HEK293 (cell line): ENCODE measurements around the gene TARBP1.
"Not testable (repeated sequence)": the region's sequence is repeated elsewhere in the genome, so short reads cannot be mapped to it uniquely, and the experiment has no call there.

Source experiments
- CTCF ChIA-PET: fragments of 350-600 bp; formaldehyde crosslinking; extraction: SDS; loops from one replicate; lab custom pipeline; 2021; ENCODE audit warnings: antibody characterized with exemption; lab: Yijun Ruan, JAX
- POLR2A ChIA-PET: fragments of 300-600 bp; formaldehyde crosslinking; extraction: SDS; loops from one replicate; lab custom pipeline; 2020; ENCODE audit warnings: antibody characterized with exemption, inconsistent platforms; lab: Yijun Ruan, JAX
- H3K27ac ChIP-seq: fragments of 200-500 bp; sonication (Bioruptor generic); 2 replicates; pipeline ENCODE4 v1.5.1; 2014; ENCODE audit warnings: low read depth, low read length, control low read depth, inconsistent platforms; ENCODE audit errors: extremely low read depth
- H3K36me3 ChIP-seq, 2 experiments: fragments of 200-500 bp in 1 of 2; sonication (Bioruptor generic) in 1 of 2; 1 replicate in 1 of 2; 2 replicates in 1 of 2; pipeline ENCODE4 v1.5.1; 2014 to 2017; ENCODE audit warnings: inconsistent platforms in 2 of 2, low read length in 2 of 2; ENCODE audit not compliant: control insufficient read depth in 2 of 2, insufficient read depth in 1 of 2
- H3K4me1 ChIP-seq: fragments of 200-500 bp; sonication (Bioruptor generic); 2 replicates; pipeline ENCODE4 v1.5.1; 2014; ENCODE audit warnings: mild to moderate bottlenecking, low read length, inconsistent platforms; ENCODE audit not compliant: control insufficient read depth, insufficient read depth
- H3K4me3 ChIP-seq: 2 replicates; pipeline ENCODE4 v1.5.1; 2011; ENCODE audit warnings: low read depth, mild to moderate bottlenecking, control low read depth, low read length, moderate library complexity
- H3K9me3 ChIP-seq: fragments of 200-500 bp; sonication (Bioruptor generic); 2 replicates; pipeline ENCODE4 v1.5.1; 2014; ENCODE audit warnings: low read depth, low read length, inconsistent platforms; ENCODE audit not compliant: control insufficient read depth, insufficient read depth
- EGR2 ChIP-seq: fragments of 450-650 bp; formaldehyde crosslinking; IDR thresholded peaks from 2 replicates; pipeline ENCODE4 v1.5.1; 2016; ENCODE audit warnings: low read depth, missing biosample characterization, missing genetic modification characterization
- GLIS1 ChIP-seq: fragments of 450-650 bp; formaldehyde crosslinking; IDR thresholded peaks from 2 replicates; pipeline ENCODE4 v1.5.1; 2016; ENCODE audit warnings: missing biosample characterization, missing genetic modification characterization
- OSR2 ChIP-seq: fragments of 450-650 bp; formaldehyde crosslinking; IDR thresholded peaks from 2 replicates; pipeline ENCODE4 v1.5.1; 2016; ENCODE audit warnings: missing biosample characterization, missing genetic modification characterization
- PRDM10 ChIP-seq: fragments of 450-650 bp; formaldehyde crosslinking; IDR thresholded peaks from 2 replicates; pipeline ENCODE4 v1.5.1; 2016; ENCODE audit warnings: missing biosample characterization, missing genetic modification characterization
- PRDM4 ChIP-seq: fragments of 450-650 bp; formaldehyde crosslinking; IDR thresholded peaks from 2 replicates; pipeline ENCODE4 v1.5.1; 2017; ENCODE audit warnings: missing biosample characterization, missing genetic modification characterization
- SP7 ChIP-seq: fragments of 450-650 bp; formaldehyde crosslinking; IDR thresholded peaks from 2 replicates; pipeline ENCODE4 v1.5.1; 2016; ENCODE audit warnings: missing biosample characterization, missing genetic modification characterization
- ZBTB11 ChIP-seq: fragments of 450-650 bp; formaldehyde crosslinking; conservative IDR thresholded peaks from 2 replicates; pipeline ENCODE4 v1.5.1; 2016; ENCODE audit warnings: low read depth, missing biosample characterization, missing genetic modification characterization
- ZBTB17 ChIP-seq: fragments of 450-650 bp; formaldehyde crosslinking; IDR thresholded peaks from 2 replicates; pipeline ENCODE4 v1.5.1; 2016; ENCODE audit warnings: missing biosample characterization, missing genetic modification characterization
- ZBTB20 ChIP-seq: fragments of 450-650 bp; formaldehyde crosslinking; IDR thresholded peaks from 2 replicates; pipeline ENCODE4 v1.5.1; 2016; ENCODE audit warnings: missing biosample characterization, missing genetic modification characterization
- ZNF133 ChIP-seq: fragments of 450-650 bp; formaldehyde crosslinking; IDR thresholded peaks from 2 replicates; pipeline ENCODE4 v1.5.1; 2016; ENCODE audit warnings: missing biosample characterization, missing genetic modification characterization
- ZNF335 ChIP-seq: fragments of 450-650 bp; formaldehyde crosslinking; conservative IDR thresholded peaks from 2 replicates; pipeline ENCODE4 v1.5.1; 2016; ENCODE audit warnings: missing biosample characterization, missing genetic modification characterization
- ZNF423 ChIP-seq: fragments of 450-650 bp; formaldehyde crosslinking; IDR thresholded peaks from 2 replicates; pipeline ENCODE4 v1.5.1; 2016; ENCODE audit warnings: missing biosample characterization, missing genetic modification characterization
- ZNF510 ChIP-seq: fragments of 450-650 bp; formaldehyde crosslinking; IDR thresholded peaks from 2 replicates; pipeline ENCODE4 v1.5.1; 2018; ENCODE audit warnings: mild to moderate bottlenecking, missing genetic modification characterization, missing biosample characterization; ENCODE audit not compliant: insufficient replicate concordance
- ZNF558 ChIP-seq: fragments of 450-650 bp; formaldehyde crosslinking; IDR thresholded peaks from 2 replicates; pipeline ENCODE4 v1.5.1; 2016; ENCODE audit warnings: missing biosample characterization, missing genetic modification characterization
- ZNF561 ChIP-seq: fragments of 450-650 bp; IDR thresholded peaks from 2 replicates; pipeline ENCODE4 v1.5.1; 2018; ENCODE audit warnings: missing biosample characterization, missing genetic modification characterization, borderline replicate concordance
- ZNF610 ChIP-seq: fragments of 450-650 bp; formaldehyde crosslinking; IDR thresholded peaks from 2 replicates; pipeline ENCODE4 v1.5.1; 2016; ENCODE audit warnings: missing biosample characterization, missing genetic modification characterization, borderline replicate concordance
- ZNF623 ChIP-seq: fragments of 450-650 bp; formaldehyde crosslinking; IDR thresholded peaks from 2 replicates; pipeline ENCODE4 v1.5.1; 2016; ENCODE audit warnings: missing biosample characterization, missing genetic modification characterization
- ZNF843 ChIP-seq: fragments of 450-650 bp; formaldehyde crosslinking; IDR thresholded peaks from 2 replicates; pipeline ENCODE4 v1.5.1; 2016; ENCODE audit warnings: missing biosample characterization, missing genetic modification characterization

TARBP1 gene

GRCh38 chr1:234504969-234505768 is 26.2 kb upstream of the TARBP1 start (continued):
- TF ChIP-seq ZBTB20 (tag by site-specific recombination) (no peak), OSR2 (peak; percentile 33), PRDM10 (peak; percentile 80), ZBTB17 (tag by site-specific recombination) (0 out of 2 replicates have a peak, but pooled peaks have one; percentile 14), ZNF423 (tag by site-specific recombination) (no peak), ZNF561 (tag by site-specific recombination) (no peak), PRDM4 (tag by site-specific recombination) (peak; percentile 96), GLIS1 (no peak), ZNF133 (tag by site-specific recombination) (peak; percentile 84), ZNF335 (tag by site-specific recombination) (no peak; the same call in 1 of the 2 replicates), ZBTB11 (no peak), ZNF623 (tag by site-specific recombination) (no peak), ZNF843 (tag by site-specific recombination) (no peak), ZNF558 (tag by site-specific recombination) (peak; percentile 98)

- not testable (repeated sequence) for H3K27ac ChIP-seq, H3K9me3 ChIP-seq, H3K4me3 ChIP-seq, H3K36me3 ChIP-seq
- H3K4me1 ChIP-seq: peaks cover 13% of the 10 kb centered on the region
- CTCF ChIA-PET: interaction anchor here (0.7 to 1.6 kb wide), 5 partner anchors 21 to 580 kb away, joined by 3 to 6 read pairs (median 3); no protein-coding TSS in a partner anchor
- TF ChIP-seq SP7 (tag by site-specific recombination) (0 out of 2 replicates have a peak, but pooled peaks have one; percentile 16), EGR2 (peak; percentile 47; the same call in 1 of the 2 replicates), ZNF510 (tag by site-specific recombination) (peak; percentile 36), ZNF610 (tag by site-specific recombination) (0 out of 2 replicates have a peak, but pooled peaks have one; percentile 39)
- POLR2A ChIA-PET: interaction anchor here (0.9 kb wide), 1 partner anchor 108 kb away, joined by 3 read pairs; no protein-coding TSS in a partner anchor
Observed at GRCh38 chr1:234504251-234504650, 25.3 kb upstream of the TARBP1 start.
